Heart right ventricle (tissue), 16 donors: ENCODE results near the gene PHF12. TPM values are rescaled to one million over a fixed set of nuclear protein-coding genes. Genes with fewer than 3 reads are reported as not detected.
A peak's percentile ranks its signal among the peaks of the same experiment; 100 is the strongest.

Source experiments
- ATAC-seq, 8 donors: fragments of 200-7000 bp; cut with Tn5 transposase; one replicate each; pipeline ENCODE4 v1.9.1; 2020; ENCODE audit warnings: mild to moderate bottlenecking in 8 of 8, moderate library complexity in 8 of 8, moderate number of reproducible peaks in 1 of 8
- DNase-seq, 2 donors: peaks; one replicate each; pipeline ENCODE4 v3.0.0-alpha.2; 2020
- H3K27ac ChIP-seq, 10 donors: fragments of 200-600 bp; sonication (generic) in 2 of 10; one replicate each; pipeline versions ENCODE4 v1.5.0 to v1.8.0; 2020 to 2022; ENCODE audit warnings: mild to moderate bottlenecking in 3 of 10
- H3K27me3 ChIP-seq, 7 donors: fragments of 200-600 bp; one replicate each; pipeline ENCODE4 v1.8.0; 2021 to 2022; ENCODE audit warnings: mild to moderate bottlenecking in 2 of 7
- H3K36me3 ChIP-seq, 9 donors: fragments of 200-600 bp; sonication (generic) in 1 of 9; one replicate each; pipeline versions ENCODE4 v1.5.0 to v1.8.0; 2020 to 2022; ENCODE audit warnings: mild to moderate bottlenecking in 2 of 9
- H3K4me1 ChIP-seq, 9 donors: fragments of 200-600 bp; sonication (generic) in 1 of 9; one replicate each; pipeline versions ENCODE4 v1.5.0 to v1.8.0; 2020 to 2022; ENCODE audit warnings: mild to moderate bottlenecking in 4 of 9
- H3K4me3 ChIP-seq, 10 donors: fragments of 200-600 bp; sonication (generic) in 2 of 10; one replicate each; pipeline versions ENCODE4 v1.5.0 to v1.8.0; 2020 to 2022; ENCODE audit warnings: mild to moderate bottlenecking in 7 of 10, moderate library complexity in 2 of 10
- H3K9me3 ChIP-seq, 11 donors: fragments of 200-600 bp in 10 of 11; sonication (generic) in 2 of 11; one replicate each; pipeline versions ENCODE4 v1.5.0 to v1.8.0; 2013 to 2022; ENCODE audit warnings: mild to moderate bottlenecking in 2 of 11, control low read depth in 1 of 11, moderate library complexity in 1 of 11
- CTCF ChIP-seq, 9 donors: fragments of 200-600 bp; sonication (generic) in 2 of 9; IDR thresholded peaks; one replicate each; pipeline versions ENCODE4 v1.5.0 to v1.8.0; 2021 to 2022; ENCODE audit warnings: antibody characterized with exemption in 9 of 9, mild to moderate bottlenecking in 5 of 9, moderate library complexity in 1 of 9
- WGBS, 2 donors: extraction: QIAGEN DNeasy Blood & Tissue Kit; methylation state at CpG; one replicate each; pipeline ENCODE4 v1.1.7; 2013; ENCODE audit warnings: inconsistent platforms in 1 of 2; 5-methylcytosine and 5-hydroxymethylcytosine counted together
- intact Hi-C, 10 donors: fragments of 100-400 bp; cut with DNase I; formaldehyde crosslinking; loops; one replicate each; pipeline versions ENCODE4 v1.11.1 to v1.14.2; 2022
- polyA plus RNA-seq, 2 donors: library from polyadenylated mRNA; stranded (reverse); fragments of 200-250 nt; gene quantifications; one replicate each; pipeline ENCODE4 v1.2.3, GENCODE V29; 2013
- total RNA-seq, 10 donors: library from RNA; stranded (reverse); fragmentation: NEBNext Ultra II Directional in 3 of 10; extraction: Animal tissue kit (Norgen Biotek cat#: 25700) in 3 of 10; gene quantifications; one replicate each; pipeline versions ENCODE4 v1.2.1 to v1.2.4, GENCODE V29; 2021 to 2023
- donor health status: Arrhythmogenic right ventricular cardiomyopathy.
- donor health status: ischemic (EF 13 %, LVEDD 7.1; RV severe dilation, severe dysfunction).
- donor health status: healthy with polysubstance abuse.
- donor health status: DM: no; HTN: yes; CAD: no.
- donor health status: DM: no; HTN: no; CAD: no.
- donor health status: ischemic (EF 25% LVEDD 6.9; RV normal size, moderate dysfunction).
- donor health status: ischemic (EF 25% LVEDD 5.7; RV mildly dilated, moderate dysfunction).
- donor health status: healthy.
- donor health status: DM: yes; HTN: yes; CAD: no.
- donor health status: Ischemic cardiomyopathy.
- donor health status: ischemic (EF 35%, LVEDD 5.7; RV mildly dilated, moderate dysfunction).
- donor health status: nonischemic (EF 11% LVEDD 7.7; RV severe dilation, severe dysfunction).
- donor health status: DM: yes; HTN: yes; CAD: no.
- donor health status: PGD.
- donor health status: ischemic (EF 29% LVEDD 5.4; RV normal size, mild dysfunction).
- donor health status: nonischemic (EF 23%, LVEDD 6.1; RV moderate dilation, normal function).

PHF12 gene
- total and polyA plus RNA-seq, 12 donors = 7.3 to 28.0 (median 20.9) TPM

- WGBS, 2 donors = 0% methylated on average over 15 of the region's 15 CpGs
- Histone ChIP-seq H3K27me3 (no peaks in the 10 kb centered on the region), H3K4me1 (peaks cover 16 to 62% (median 59%) of the 10 kb centered on the region in 9 donors), H3K4me3 (peak overlapping the region; percentile 68 to 93 (median 88)), H3K27ac (peak overlapping the region; percentile 87 to 99 (median 94)), H3K36me3 (peaks cover 0 to 26% (median 0%) of the 10 kb centered on the region in 9 donors), H3K9me3 (no peaks in the 10 kb centered on the region)
- no peak for ATAC-seq
- no peak for DNase-seq
- no peak for TF ChIP-seq CTCF (IDR thresholded peaks at IDR 0.05)
- intact Hi-C loops = loop anchor here in 5 of 10 donors (5.0 to 10.0 kb wide), 4 partner anchors 42 to 104 kb away; partner anchors contain the start of genes FAM222B (in 2 of the 5), DHRS13 (in 1 of the 5) and FLOT2 (in 1 of the 5)
Observed at GRCh38 chr17:28948873-28949184, 2.5 kb downstream of the PHF12 start.

- intact Hi-C loops = loop anchor here in 5 of 10 donors (5.0 to 10.0 kb wide), 4 partner anchors 41 to 104 kb away; partner anchors contain the start of genes FAM222B (in 2 of the 5), DHRS13 (in 1 of the 5) and FLOT2 (in 1 of the 5)
- peak overlapping the region; percentile 68 to 93 (median 88) for H3K4me3 ChIP-seq
- no peak for TF ChIP-seq CTCF (IDR thresholded peaks at IDR 0.05)
- H3K4me1 ChIP-seq = peaks cover 16 to 65% (median 57%) of the 10 kb centered on the region in 9 donors
- peaks cover 0 to 31% (median 0%) of the 10 kb centered on the region in 9 donors for H3K36me3 ChIP-seq
- peak overlapping the region in 9 of 10 donors; percentile 87 to 99 (median 94) for H3K27ac ChIP-seq
- no peaks in the 10 kb centered on the region for H3K9me3 ChIP-seq
- DNase-seq (no peak), ATAC-seq (no peak)
- WGBS, 2 donors = 22 to 27% methylated on average over 4 of the region's 4 CpGs
- no peaks in the 10 kb centered on the region for H3K27me3 ChIP-seq
Observed at GRCh38 chr17:28948342-28948741, 3.0 kb downstream of the PHF12 start.

GRCh38 chr17:28947639-28948038 is 3.7 kb downstream of the PHF12 start:
- H3K9me3 ChIP-seq = no peaks in the 10 kb centered on the region
- H3K36me3 ChIP-seq = peaks cover 0 to 38% (median 0%) of the 10 kb centered on the region in 9 donors
- H3K27me3 ChIP-seq = no peaks in the 10 kb centered on the region
- peak overlapping the region in 3 of 10 donors; percentile 88 to 93 (median 90) for H3K4me3 ChIP-seq
- H3K4me1 ChIP-seq = peaks cover 16 to 62% (median 50%) of the 10 kb centered on the region in 9 donors
- TF ChIP-seq CTCF (IDR thresholded peaks at IDR 0.05) = no peak
- DNase-seq = no peak
- WGBS, 2 donors = 24 to 38% methylated on average over 3 of the region's 3 CpGs
- peak overlapping the region in 6 of 10 donors; percentile 87 to 98 (median 94) for H3K27ac ChIP-seq
- no peak for ATAC-seq
- intact Hi-C loops = loop anchor here in 5 of 10 donors (5.0 to 10.0 kb wide), 4 partner anchors 40 to 103 kb away; partner anchors contain the start of genes FAM222B (in 2 of the 5), DHRS13 (in 1 of the 5) and FLOT2 (in 1 of the 5)

- H3K4me1 ChIP-seq = peaks cover 17 to 75% (median 58%) of the 10 kb centered on the region in 9 donors
- 36% methylated on average over 4 of the region's 4 CpGs for WGBS, 2 donors
- TF ChIP-seq CTCF (IDR thresholded peaks at IDR 0.05) = no peak
- ATAC-seq (no peak), DNase-seq (no peak)
- H3K9me3 ChIP-seq = no peaks in the 10 kb centered on the region
- peak overlapping the region in 6 of 10 donors; percentile 37 to 93 (median 60) for H3K27ac ChIP-seq
- no peak overlapping the region for H3K4me3 ChIP-seq
- intact Hi-C loops = loop anchor here in 5 of 10 donors (5.0 to 10.0 kb wide), 4 partner anchors 39 to 101 kb away; partner anchors contain the start of genes FAM222B (in 2 of the 5), DHRS13 (in 1 of the 5) and FLOT2 (in 1 of the 5)
- peaks cover 0 to 44% (median 0%) of the 10 kb centered on the region in 9 donors for H3K36me3 ChIP-seq
- no peaks in the 10 kb centered on the region for H3K27me3 ChIP-seq
Observed at GRCh38 chr17:28946239-28946638, 5.1 kb downstream of the PHF12 start.
